Hepatic stellate cell (primary cell): ENCODE measurements around the gene ZNF473.
A peak's percentile ranks its signal among the peaks of the same experiment; 100 is the strongest.

ENCODE experiments used
- DNase-seq: peaks from one replicate; pipeline ENCODE4 v3.0.0; 2011; ENCODE audit warnings: low spot score

The ZNF473 gene

GRCh38 chr19:50025794-50026549 is at the start of gene ZNF473:
TSS of gene ZNF473 (plus strand) at chr19:50026005. CDS start at chr19:50031083, 5,078 bp downstream.
- peak; percentile 89 for DNase-seq

GRCh38 chr19:49976496-49976895 is 49.3 kb upstream of the ZNF473 start:
- DNase-seq, result no peak

GRCh38 chr19:49977076-49977475 is 48.7 kb upstream of the ZNF473 start:
- DNase-seq, result no peak

- no peak for DNase-seq
Observed at GRCh38 chr19:49977881-49978280, 47.9 kb upstream of the ZNF473 start.

GRCh38 chr19:49978324-49978723 is 47.5 kb upstream of the ZNF473 start:
- DNase-seq, result no peak

- no peak for DNase-seq
Observed at GRCh38 chr19:49981603-49982593, 43.9 kb upstream of the ZNF473 start.

- peak; percentile 55 for DNase-seq
Observed at GRCh38 chr19:49983645-49984229, 42.1 kb upstream of the ZNF473 start.

GRCh38 chr19:49984491-49984890 is 41.3 kb upstream of the ZNF473 start:
- no peak for DNase-seq

- no peak for DNase-seq
Observed at GRCh38 chr19:49985871-49986270, 39.9 kb upstream of the ZNF473 start.

GRCh38 chr19:49986354-49986753 is 39.5 kb upstream of the ZNF473 start:
- DNase-seq, result no peak

- DNase-seq, result peak; percentile 80
Observed at GRCh38 chr19:49987159-49987698, 38.6 kb upstream of the ZNF473 start.

- no peak for DNase-seq
Observed at GRCh38 chr19:49988007-49988406, 37.8 kb upstream of the ZNF473 start.

- DNase-seq, result no peak
Observed at GRCh38 chr19:49988433-49988832, 37.4 kb upstream of the ZNF473 start.

GRCh38 chr19:49997709-49998108 is 28.1 kb upstream of the ZNF473 start:
- peak; percentile 60 for DNase-seq

- no peak for DNase-seq
Observed at GRCh38 chr19:49999371-50000010, 26.3 kb upstream of the ZNF473 start.

GRCh38 chr19:50000038-50000840 is 25.6 kb upstream of the ZNF473 start:
- no peak for DNase-seq

- no peak for DNase-seq
Observed at GRCh38 chr19:50000841-50001557, 24.8 kb upstream of the ZNF473 start.

GRCh38 chr19:50001775-50002174 is 24.0 kb upstream of the ZNF473 start:
- DNase-seq, result no peak

GRCh38 chr19:50002386-50002960 is 23.3 kb upstream of the ZNF473 start:
- DNase-seq, result no peak

GRCh38 chr19:50003254-50003788 is 22.5 kb upstream of the ZNF473 start:
- no peak for DNase-seq
